ENCODE results near the gene CTSK. TPM values are rescaled to one million over a fixed set of nuclear protein-coding genes. Genes with fewer than 3 reads are reported as not detected.

The CTSK gene
- total RNA-seq, 4 donors from 2014 or later = 8.4 to 20.2 (median 17.7) TPM

- in situ Hi-C loops (cut with MboI; ENCODE audit: low sequenced_read_pairs in 4 of 4) (loop anchor here in 1 of 4 donors (10.0 kb wide), 1 partner anchor 65 kb away; no protein-coding TSS in a partner anchor), intact Hi-C loops (cut with DNase I; ENCODE audit: low total_unique reads) (no loop called here)
- H3K4me3 ChIP-seq = no peak overlapping the region
- H3K36me3 ChIP-seq = peaks cover 0 to 4% of the 10 kb centered on the region in 2 donors
- H3K9me3 ChIP-seq = no peaks in the 10 kb centered on the region
- H3K27ac ChIP-seq = no peak overlapping the region
- TF ChIP-seq CTCF (IDR thresholded peaks at IDR 0.05 in 4 of 5, conservative IDR thresholded peaks at IDR 0.05 in 1 of 5) (no peak), POLR2A (IDR thresholded peaks at IDR 0.05) (no peak)
- no peaks in the 10 kb centered on the region for H3K4me1 ChIP-seq
- ATAC-seq (no peak), DNase-seq (no peak)
- H3K27me3 ChIP-seq = no peaks in the 10 kb centered on the region
Observed at GRCh38 chr1:150749720-150750311, 58.2 kb downstream of the CTSK start.

- H3K36me3 ChIP-seq = no peaks in the 10 kb centered on the region
- intact Hi-C loops (cut with DNase I; ENCODE audit: low total_unique reads) = no loop called here
Observed at GRCh38 chr1:150748878-150749719, 59.0 kb downstream of the CTSK start.

More at GRCh38 chr1:150748878-150749719, 59.0 kb downstream of the CTSK start:
- no peak overlapping the region for H3K27ac ChIP-seq
- no peaks in the 10 kb centered on the region for H3K9me3 ChIP-seq
- ATAC-seq = no peak
- H3K4me3 ChIP-seq = no peak overlapping the region
- H3K27me3 ChIP-seq = no peaks in the 10 kb centered on the region
- TF ChIP-seq CTCF (IDR thresholded peaks at IDR 0.05 in 4 of 5, conservative IDR thresholded peaks at IDR 0.05 in 1 of 5) (no peak), POLR2A (IDR thresholded peaks at IDR 0.05) (no peak)
- no peak for DNase-seq
- no peaks in the 10 kb centered on the region for H3K4me1 ChIP-seq
- in situ Hi-C loops (cut with MboI; ENCODE audit: low sequenced_read_pairs in 4 of 4) = no loop called here

Other genes starting within 250 kb of the CTSK start
- 100 to 1,000 TPM; 136 to 199 (median 176) TPM for gene MCL1, start 228.7 kb downstream of the CTSK start, total RNA-seq
- 100 to 1,000 TPM; 164 to 302 (median 219) TPM for gene ENSA, start 178.6 kb downstream of the CTSK start, total RNA-seq
- 10 to 100 TPM in 3 of 4 donors, 1 to 10 TPM in 1; 9.8 to 18.6 (median 15.7) TPM for gene GOLPH3L, start 111.1 kb downstream of the CTSK start, total RNA-seq
- under 1 TPM in 1 of 4 donors, not detected in 3; 0.36 TPM for gene HORMAD1, start 87.4 kb downstream of the CTSK start, total RNA-seq
- 10 to 100 TPM in 3 of 4 donors, 1 to 10 TPM in 1; 5.8 to 11.7 (median 10.6) TPM for gene CTSS, start 42.5 kb downstream of the CTSK start, total RNA-seq
- 10 to 100 TPM; 35.3 to 74.3 (median 44.7) TPM for gene ARNT, start 68.3 kb upstream of the CTSK start, total RNA-seq
- not detected for gene CTXND2, start 78.9 kb upstream of the CTSK start, total RNA-seq
- gene SETDB1, start 118.1 kb upstream of the CTSK start, total RNA-seq = 10 to 100 TPM; 13.7 to 20.8 (median 17.3) TPM
- 10 to 100 TPM; 15.0 to 29.1 (median 24.0) TPM for gene CERS2, start 166.6 kb upstream of the CTSK start, total RNA-seq
- gene ANXA9, start 174.0 kb upstream of the CTSK start, total RNA-seq = not detected
- 10 to 100 TPM; 13.4 to 22.8 (median 19.7) TPM for gene MINDY1, start 198.6 kb upstream of the CTSK start, total RNA-seq
- 10 to 100 TPM; 24.0 to 35.6 (median 29.1) TPM for gene PRUNE1, start 200.2 kb upstream of the CTSK start, total RNA-seq
- under 1 TPM in 2 of 4 donors, not detected in 2; 0.13 to 0.25 TPM for gene BNIPL, start 228.3 kb upstream of the CTSK start, total RNA-seq
- 10 to 100 TPM in 3 of 4 donors, 1 to 10 TPM in 1; 6.2 to 16.2 (median 12.4) TPM for gene C1orf56, start 239.5 kb upstream of the CTSK start, total RNA-seq

Measured in gastrocnemius medialis (tissue), 4 donors.